ENCODE measurements around the gene KNCN.

- TF ChIP-seq, protein P1, sequence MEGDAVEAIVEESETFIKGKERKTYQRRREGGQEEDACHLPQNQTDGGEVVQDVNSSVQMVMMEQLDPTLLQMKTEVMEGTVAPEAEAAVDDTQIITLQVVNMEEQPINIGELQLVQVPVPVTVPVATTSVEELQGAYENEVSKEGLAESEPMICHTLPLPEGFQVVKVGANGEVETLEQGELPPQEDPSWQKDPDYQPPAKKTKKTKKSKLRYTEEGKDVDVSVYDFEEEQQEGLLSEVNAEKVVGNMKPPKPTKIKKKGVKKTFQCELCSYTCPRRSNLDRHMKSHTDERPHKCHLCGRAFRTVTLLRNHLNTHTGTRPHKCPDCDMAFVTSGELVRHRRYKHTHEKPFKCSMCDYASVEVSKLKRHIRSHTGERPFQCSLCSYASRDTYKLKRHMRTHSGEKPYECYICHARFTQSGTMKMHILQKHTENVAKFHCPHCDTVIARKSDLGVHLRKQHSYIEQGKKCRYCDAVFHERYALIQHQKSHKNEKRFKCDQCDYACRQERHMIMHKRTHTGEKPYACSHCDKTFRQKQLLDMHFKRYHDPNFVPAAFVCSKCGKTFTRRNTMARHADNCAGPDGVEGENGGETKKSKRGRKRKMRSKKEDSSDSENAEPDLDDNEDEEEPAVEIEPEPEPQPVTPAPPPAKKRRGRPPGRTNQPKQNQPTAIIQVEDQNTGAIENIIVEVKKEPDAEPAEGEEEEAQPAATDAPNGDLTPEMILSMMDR (IDR thresholded peaks at IDR 0.05) = no peak
- no peak for TF ChIP-seq POLR2A (IDR thresholded peaks at IDR 0.05; ENCODE audit: low read depth)
- TF ChIP-seq POLR2AphosphoS5 (IDR thresholded peaks at IDR 0.05) = no peak
- TF ChIP-seq EP300 (IDR thresholded peaks at IDR 0.05) = no peak
Observed at GRCh38 chr1:46599059-46599970, 47.9 kb upstream of the KNCN start.
